RWPE2 (cell line): ENCODE data around the gene ARL5A.

ENCODE experiments used
- ATAC-seq: fragments of 200-7000 bp; cut with Tn5 transposase; 3 replicates; pipeline ENCODE4 v1.9.1; 2021; ENCODE audit warnings: low read depth
- DNase-seq: peaks from one replicate; pipeline ENCODE4 v3.0.0-alpha.2; 2020; ENCODE audit warnings: low spot score
- H3K27ac ChIP-seq: fragments of 450-650 bp; 2 replicates; pipeline ENCODE4 v1.5.1; 2017; ENCODE audit warnings: mild to moderate bottlenecking; ENCODE audit not compliant: poor library complexity, severe bottlenecking
- H3K27me3 ChIP-seq: fragments of 250-450 bp; sonication (Bioruptor Pico); 2 replicates; pipeline ENCODE4 v1.5.1; 2021; ENCODE audit warnings: mild to moderate bottlenecking, moderate library complexity; ENCODE audit not compliant: insufficient read depth, poor library complexity, severe bottlenecking
- H3K36me3 ChIP-seq: fragments of 250-450 bp; sonication (Bioruptor Pico); 2 replicates; pipeline ENCODE4 v1.5.1; 2020; ENCODE audit warnings: low read depth, mild to moderate bottlenecking, moderate library complexity
- H3K4me1 ChIP-seq: fragments of 250-450 bp; sonication (Bioruptor Pico); 2 replicates; pipeline ENCODE4 v1.5.1; 2021; ENCODE audit warnings: mild to moderate bottlenecking, moderate library complexity; ENCODE audit not compliant: insufficient read depth, poor library complexity, severe bottlenecking
- H3K4me3 ChIP-seq: fragments of 250-450 bp; sonication (Bioruptor Pico); 2 replicates; pipeline ENCODE4 v1.5.1; 2021; ENCODE audit warnings: mild to moderate bottlenecking, moderate library complexity; ENCODE audit not compliant: severe bottlenecking
- H3K9me3 ChIP-seq: fragments of 250-450 bp; sonication (Bioruptor Pico); 2 replicates; pipeline ENCODE4 v1.5.1; 2021; ENCODE audit warnings: mild to moderate bottlenecking, moderate library complexity; ENCODE audit not compliant: severe bottlenecking
- CTCF ChIP-seq: fragments of 450-650 bp; IDR thresholded peaks from one replicate; pipeline ENCODE4 v1.5.1; 2017; ENCODE audit warnings: mild to moderate bottlenecking, moderate library complexity; ENCODE audit not compliant: poor library complexity, severe bottlenecking

ARL5A gene

DNA sequence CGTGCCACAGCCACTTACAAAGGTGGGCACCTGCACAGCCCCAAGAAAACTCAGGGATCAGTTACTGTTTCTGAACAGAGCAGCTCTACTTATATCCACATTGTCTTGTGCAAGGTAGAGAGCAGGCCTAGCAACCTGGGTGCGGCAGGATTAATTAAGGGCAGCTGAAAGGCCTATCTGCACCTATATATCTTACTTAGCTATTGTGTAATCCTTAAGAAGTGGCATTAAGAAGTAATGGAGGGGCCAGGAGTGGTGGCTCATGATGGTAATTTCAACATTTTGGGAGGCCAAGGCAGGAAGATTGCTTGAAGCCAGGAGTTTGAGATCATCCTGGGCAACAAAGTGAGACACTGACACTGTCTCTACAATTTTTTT is 12.8 kb upstream of the ARL5A start:
- H3K9me3 ChIP-seq = no peaks in the 10 kb centered on the region
- H3K27ac ChIP-seq = no peak overlapping the region
- H3K36me3 ChIP-seq = no peaks in the 10 kb centered on the region
- TF ChIP-seq CTCF = no peak
- H3K27me3 ChIP-seq = no peaks in the 10 kb centered on the region
- H3K4me1 ChIP-seq = no peaks in the 10 kb centered on the region
- no peak for ATAC-seq
- H3K4me3 ChIP-seq = no peak overlapping the region
- DNase-seq = no peak

- H3K4me3 ChIP-seq = no peak overlapping the region
- DNase-seq (no peak), ATAC-seq (peak; percentile 38; the same call in 1 of the 3 replicates)
- no peaks in the 10 kb centered on the region for H3K27me3 ChIP-seq
- H3K36me3 ChIP-seq = no peaks in the 10 kb centered on the region
- no peaks in the 10 kb centered on the region for H3K9me3 ChIP-seq
- H3K4me1 ChIP-seq = no peaks in the 10 kb centered on the region
- TF ChIP-seq CTCF = no peak
- no peak overlapping the region for H3K27ac ChIP-seq
Measured at GRCh38 chr2:151840216-151841046, 12.2 kb upstream of the ARL5A start.

GRCh38 chr2:151837926-151838325 is 9.7 kb upstream of the ARL5A start:
- no peak for ATAC-seq
- no peak for TF ChIP-seq CTCF
- H3K9me3 ChIP-seq = no peaks in the 10 kb centered on the region
- H3K36me3 ChIP-seq = no peaks in the 10 kb centered on the region
- H3K27ac ChIP-seq = no peak overlapping the region
- H3K4me3 ChIP-seq = no peak overlapping the region
- H3K27me3 ChIP-seq = no peaks in the 10 kb centered on the region
- no peak for DNase-seq
- H3K4me1 ChIP-seq = no peaks in the 10 kb centered on the region

DNA sequence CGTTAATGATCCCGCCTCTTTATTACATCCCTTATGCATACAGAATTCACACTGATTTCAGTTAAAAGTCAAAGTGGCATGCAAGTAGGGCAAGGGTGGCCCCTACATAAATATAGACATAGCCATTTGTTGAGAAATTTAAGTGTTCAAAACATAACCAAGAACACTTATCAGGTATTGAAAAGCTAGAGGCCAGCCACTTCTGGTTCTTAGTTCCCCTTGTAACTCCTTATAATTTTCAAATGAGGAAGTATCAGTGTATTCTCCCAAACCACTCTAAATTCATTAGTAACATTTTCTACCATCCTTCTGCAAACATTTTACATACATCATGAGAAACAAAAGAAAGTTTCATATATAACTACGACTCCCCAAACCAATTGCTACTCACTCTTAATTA is 5.8 kb upstream of the ARL5A start:
- no peak for ATAC-seq
- Histone ChIP-seq H3K27ac (no peak overlapping the region), H3K36me3 (no peaks in the 10 kb centered on the region), H3K27me3 (no peaks in the 10 kb centered on the region), H3K4me3 (no peak overlapping the region), H3K9me3 (no peaks in the 10 kb centered on the region), H3K4me1 (no peaks in the 10 kb centered on the region)
- TF ChIP-seq CTCF = no peak
- DNase-seq = no peak

DNA sequence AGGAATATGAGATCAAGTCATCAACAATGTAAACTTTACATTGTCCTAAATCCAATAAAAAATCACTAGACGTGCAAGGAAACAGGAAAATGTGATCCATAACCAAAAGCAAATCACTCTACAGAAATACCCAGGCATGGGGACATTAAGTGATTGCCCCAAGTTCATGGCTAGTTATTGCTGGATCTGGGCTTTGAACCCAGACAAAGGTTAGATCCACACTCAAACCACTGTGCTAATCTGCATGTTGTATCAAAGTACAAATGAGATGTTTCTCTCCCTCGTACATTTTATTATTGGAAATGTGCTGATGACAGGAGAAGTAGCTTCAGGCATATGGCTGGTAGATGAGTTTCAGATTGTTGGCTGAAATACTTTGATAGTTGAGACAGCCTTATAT is 2.7 kb upstream of the ARL5A start:
- no peak for ATAC-seq
- Histone ChIP-seq H3K4me1 (peaks cover 8% of the 10 kb centered on the region), H3K9me3 (no peaks in the 10 kb centered on the region), H3K4me3 (no peak overlapping the region), H3K27me3 (no peaks in the 10 kb centered on the region), H3K36me3 (no peaks in the 10 kb centered on the region), H3K27ac (no peak overlapping the region)
- no peak for TF ChIP-seq CTCF
- DNase-seq = no peak
